LNCAP (cell line): ENCODE measurements around the gene FSTL5.

Source experiments
- CTCF ChIP-seq: fragments of 450-650 bp; IDR thresholded peaks from 2 replicates; pipeline ENCODE4 v1.5.1; 2017; ENCODE audit warnings: mild to moderate bottlenecking

Gene FSTL5

GRCh38 chr4:161554372-161554990 lies 609.3 kb downstream of the FSTL5 start:
- TF ChIP-seq CTCF: no peak

- TF ChIP-seq CTCF: no peak
Measured at GRCh38 chr4:161546902-161547301, 616.9 kb downstream of the FSTL5 start.

GRCh38 chr4:161540265-161540664 lies 623.5 kb downstream of the FSTL5 start:
- no peak for TF ChIP-seq CTCF

- TF ChIP-seq CTCF: no peak
Measured at GRCh38 chr4:161538941-161539340, 624.9 kb downstream of the FSTL5 start.

- no peak for TF ChIP-seq CTCF
Measured at GRCh38 chr4:161530710-161531109, 633.1 kb downstream of the FSTL5 start.

GRCh38 chr4:161525121-161525520 lies 638.7 kb downstream of the FSTL5 start:
- TF ChIP-seq CTCF: no peak

- TF ChIP-seq CTCF: no peak
Measured at GRCh38 chr4:161522031-161522430, 641.8 kb downstream of the FSTL5 start.

- no peak for TF ChIP-seq CTCF
Measured at GRCh38 chr4:161519611-161520010, 644.2 kb downstream of the FSTL5 start.
